ENCODE results near the gene MUC3A.
"Not testable (repeated sequence)": the region's sequence is repeated elsewhere in the genome, so short reads cannot be mapped to it uniquely, and the experiment has no call there.

GRCh38 chr7:100919779-100920437 lies 29.4 kb upstream of the MUC3A start:
- not testable (repeated sequence) for TF ChIP-seq POLR2A (IDR thresholded peaks at IDR 0.05; ENCODE audit: extremely low read depth, insufficient read length); MAX (IDR thresholded peaks at IDR 0.05; ENCODE audit: low read depth, low read length); CTCF (IDR thresholded peaks at IDR 0.05; ENCODE audit: low read depth, low read length); MYC (IDR thresholded peaks at IDR 0.05; ENCODE audit: low read depth, low read length)

Measured in NB4 (cell line).